Common myeloid progenitor, CD34-positive (primary cell): ENCODE data around the gene ABL2.
"Not testable (repeated sequence)": the region's sequence is repeated elsewhere in the genome, so short reads cannot be mapped to it uniquely, and the experiment has no call there.

ENCODE experiments used
- CTCF ChIA-PET: fragments of 350-600 bp; sonication (Branson Sonifier 250); formaldehyde crosslinking; loops from one replicate; lab custom pipeline; 2021; ENCODE audit warnings: antibody characterized with exemption; lab: Charles Lee
- POLR2A ChIA-PET: fragments of 350-600 bp; sonication (Branson Sonifier 250); formaldehyde crosslinking; loops from one replicate; lab custom pipeline; 2021; ENCODE audit warnings: antibody characterized with exemption; lab: Charles Lee
- DNase-seq, 3 donors: peaks; one replicate each; pipeline versions ENCODE4 v3.0.0 to v3.0.0-alpha.2; 2013
- H3K27ac ChIP-seq, 2 experiments: 1 replicate in 1 of 2; 2 replicates in 1 of 2; pipeline ENCODE4 v1.7.0; 2013; ENCODE audit warnings: inconsistent platforms in 2 of 2, low read length in 2 of 2, mild to moderate bottlenecking in 2 of 2, low read depth in 1 of 2, moderate library complexity in 1 of 2; ENCODE audit not compliant: severe bottlenecking in 2 of 2, insufficient read depth in 1 of 2, poor library complexity in 1 of 2
- H3K27me3 ChIP-seq, 5 experiments: replicated peaks in 2 of 5; 1 replicate in 3 of 5; 2 replicates in 2 of 5; pipeline versions ENCODE4 v1.6.1 to v1.7.0; 2013; ENCODE audit warnings: low read length in 4 of 5, mild to moderate bottlenecking in 2 of 5, moderate library complexity in 2 of 5, inconsistent platforms in 1 of 5; ENCODE audit not compliant: insufficient read depth in 5 of 5, control insufficient read depth in 4 of 5
- H3K36me3 ChIP-seq, 4 experiments: 1 replicate in 2 of 4; 2 replicates in 2 of 4; pipeline versions ENCODE4 v1.6.1 to v1.7.0; 2013; ENCODE audit warnings: low read length in 3 of 4, control low read depth in 1 of 4, mild to moderate bottlenecking in 1 of 4; ENCODE audit not compliant: control insufficient read depth in 4 of 4, insufficient read depth in 4 of 4
- H3K4me1 ChIP-seq, 4 experiments: 1 replicate in 3 of 4; 2 replicates in 1 of 4; pipeline versions ENCODE4 v1.6.1 to v1.7.1; 2013; ENCODE audit warnings: low read length in 3 of 4, mild to moderate bottlenecking in 3 of 4, control low read depth in 1 of 4, inconsistent platforms in 1 of 4, moderate library complexity in 1 of 4; ENCODE audit not compliant: control insufficient read depth in 4 of 4, insufficient read depth in 4 of 4; ENCODE audit errors: control extremely low read depth in 1 of 4
- H3K4me3 ChIP-seq, 7 experiments: 1 replicate in 4 of 7; 2 replicates in 3 of 7; pipeline versions ENCODE4 v1.5.1 to v1.7.0; 2013; ENCODE audit warnings: mild to moderate bottlenecking in 7 of 7, low read length in 6 of 7, moderate library complexity in 6 of 7, inconsistent platforms in 2 of 7, low read depth in 2 of 7, control low read depth in 1 of 7; ENCODE audit not compliant: insufficient read depth in 4 of 7, control insufficient read depth in 1 of 7; ENCODE audit errors: extremely low read depth in 1 of 7
- H3K9me3 ChIP-seq, 5 experiments: 1 replicate in 4 of 5; 2 replicates in 1 of 5; pipeline versions ENCODE4 v1.6.1 to v1.7.1; 2013; ENCODE audit warnings: low read length in 4 of 5, mild to moderate bottlenecking in 2 of 5, inconsistent platforms in 1 of 5, low read depth in 1 of 5, moderate library complexity in 1 of 5; ENCODE audit not compliant: control insufficient read depth in 4 of 5, insufficient read depth in 2 of 5; ENCODE audit errors: control extremely low read depth in 1 of 5
- WGBS: methylation state at CpG from one replicate; pipeline ENCODE4 v1.1.5; 2013; ENCODE audit not compliant: insufficient coverage; 5-methylcytosine and 5-hydroxymethylcytosine counted together

Gene ABL2

DNA sequence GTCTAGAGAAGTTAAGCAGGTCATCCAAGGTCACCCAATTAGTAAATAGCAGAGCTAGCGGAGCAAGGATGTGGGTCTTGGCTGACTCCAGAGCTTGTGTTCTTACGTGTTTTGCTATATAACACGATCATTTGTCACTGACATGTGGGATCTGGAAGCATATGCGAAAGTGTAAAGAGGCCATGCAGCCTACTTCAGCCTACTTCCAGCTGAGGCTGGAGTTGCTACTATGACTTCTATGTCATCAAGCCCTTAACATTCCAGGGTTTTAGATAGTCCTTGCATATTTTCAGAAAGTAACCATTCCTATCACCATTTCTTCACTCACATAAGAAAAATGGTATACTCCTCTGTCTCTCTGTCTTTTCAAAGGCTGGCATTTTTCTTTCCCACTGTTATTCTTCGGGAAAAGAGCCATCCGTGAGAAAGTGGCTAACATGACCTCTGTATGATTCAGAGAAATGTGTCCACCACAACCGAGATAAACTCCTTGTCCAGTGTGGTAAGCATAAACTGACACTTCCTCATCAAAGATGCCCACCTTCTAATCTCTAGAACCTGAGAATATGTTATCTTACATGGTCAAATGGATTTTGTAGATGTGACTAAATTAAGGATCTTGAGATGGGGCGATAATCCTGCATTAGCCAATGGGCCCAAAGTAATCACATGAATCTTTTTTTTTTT is 24.0 kb upstream of the ABL2 start:
- Histone ChIP-seq H3K27me3 (no peaks in the 10 kb centered on the region), H3K9me3 (no peaks in the 10 kb centered on the region), H3K4me1 (no peaks in the 10 kb centered on the region), H3K4me3 (no peak overlapping the region), H3K36me3 (no peaks in the 10 kb centered on the region), H3K27ac (no peak overlapping the region)
- ChIA-PET POLR2A (no interaction called here), CTCF (no interaction called here)
- 100% methylated on average over 6 of the region's 8 CpGs for WGBS
- peak in 1 of 3 donors; percentile 10 for DNase-seq

GRCh38 chr1:179252606-179253005 is 23.1 kb upstream of the ABL2 start:
- no peak overlapping the region for H3K27ac ChIP-seq
- H3K36me3 ChIP-seq = no peaks in the 10 kb centered on the region
- no peaks in the 10 kb centered on the region for H3K4me1 ChIP-seq
- CTCF ChIA-PET = no interaction called here
- WGBS = 98% methylated on average over 4 of the region's 4 CpGs
- no peaks in the 10 kb centered on the region for H3K27me3 ChIP-seq
- no peaks in the 10 kb centered on the region for H3K9me3 ChIP-seq
- DNase-seq = no peak
- no peak overlapping the region for H3K4me3 ChIP-seq
- POLR2A ChIA-PET = no interaction called here

DNA sequence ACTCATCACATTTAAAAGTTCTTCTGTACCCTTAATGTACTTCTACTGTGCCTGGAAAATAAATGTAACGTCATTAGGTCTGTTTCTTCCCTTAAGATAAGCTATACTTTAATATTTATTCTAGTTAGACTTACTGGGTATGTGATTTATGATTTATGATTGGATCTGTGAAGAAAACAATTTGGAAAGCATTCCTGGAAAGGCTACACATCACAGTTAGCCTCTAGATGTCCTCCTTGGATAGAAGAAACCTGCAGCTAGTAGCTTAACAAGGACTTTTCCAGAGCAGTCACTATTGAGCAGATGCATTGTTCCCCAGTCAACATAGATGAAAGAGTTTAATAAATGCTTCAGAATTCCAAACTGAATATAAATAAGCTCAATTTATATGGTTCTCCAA is 22.2 kb upstream of the ABL2 start:
- no peaks in the 10 kb centered on the region for H3K36me3 ChIP-seq
- no CpG with 5 or more reads among the region's 1 CpG for WGBS
- H3K4me3 ChIP-seq = no peak overlapping the region
- H3K9me3 ChIP-seq = no peaks in the 10 kb centered on the region
- H3K27ac ChIP-seq = no peak overlapping the region
- ChIA-PET POLR2A (no interaction called here), CTCF (interaction anchor here (0.6 to 1.2 kb wide), 3 partner anchors 18 to 116 kb away, joined by 3 to 4 read pairs (median 3); no protein-coding TSS in a partner anchor)
- no peaks in the 10 kb centered on the region for H3K27me3 ChIP-seq
- peak in 2 of 3 donors; percentile 14 to 21 for DNase-seq
- H3K4me1 ChIP-seq = no peaks in the 10 kb centered on the region

- no peak for DNase-seq
- H3K36me3 ChIP-seq = no peaks in the 10 kb centered on the region
- no peak overlapping the region for H3K4me3 ChIP-seq
- no peak overlapping the region for H3K27ac ChIP-seq
- no peaks in the 10 kb centered on the region for H3K9me3 ChIP-seq
- no peaks in the 10 kb centered on the region for H3K4me1 ChIP-seq
- POLR2A ChIA-PET = no interaction called here
- CTCF ChIA-PET = interaction anchor here (0.6 kb wide), 1 partner anchor 24 kb away, joined by 3 read pairs; no protein-coding TSS in a partner anchor
- no peaks in the 10 kb centered on the region for H3K27me3 ChIP-seq
- WGBS = 95% methylated on average over 4 of the region's 9 CpGs
These were observed 18.4 kb upstream of the ABL2 start for GRCh38 chr1:179247923-179248322.

DNA sequence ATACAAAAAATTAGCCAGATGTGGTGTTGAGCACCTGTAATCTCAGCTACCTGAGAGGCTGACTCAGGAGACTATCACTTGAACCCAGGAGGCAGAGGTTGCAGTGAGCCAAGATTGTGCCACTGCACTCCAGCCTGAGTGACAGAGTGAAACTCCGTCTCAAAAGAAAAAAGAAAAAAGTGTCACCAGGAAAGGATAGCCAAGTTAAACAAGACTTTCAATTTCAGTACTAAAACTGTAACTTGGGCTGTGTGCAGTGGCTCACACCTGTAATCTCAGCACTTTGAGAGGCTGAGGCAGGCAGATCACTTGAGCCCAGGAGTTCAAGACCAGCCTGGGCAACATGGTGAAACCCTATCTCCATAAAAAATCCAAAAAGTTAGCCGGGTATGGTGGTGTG is 15.9 kb upstream of the ABL2 start:
- H3K36me3 ChIP-seq, POLR2A ChIA-PET, CTCF ChIA-PET, H3K4me1 ChIP-seq, DNase-seq, H3K27me3 ChIP-seq, H3K9me3 ChIP-seq, H3K4me3 ChIP-seq, H3K27ac ChIP-seq: not testable (repeated sequence)
- 80% methylated on average over 1 of the region's 2 CpGs for WGBS

DNA sequence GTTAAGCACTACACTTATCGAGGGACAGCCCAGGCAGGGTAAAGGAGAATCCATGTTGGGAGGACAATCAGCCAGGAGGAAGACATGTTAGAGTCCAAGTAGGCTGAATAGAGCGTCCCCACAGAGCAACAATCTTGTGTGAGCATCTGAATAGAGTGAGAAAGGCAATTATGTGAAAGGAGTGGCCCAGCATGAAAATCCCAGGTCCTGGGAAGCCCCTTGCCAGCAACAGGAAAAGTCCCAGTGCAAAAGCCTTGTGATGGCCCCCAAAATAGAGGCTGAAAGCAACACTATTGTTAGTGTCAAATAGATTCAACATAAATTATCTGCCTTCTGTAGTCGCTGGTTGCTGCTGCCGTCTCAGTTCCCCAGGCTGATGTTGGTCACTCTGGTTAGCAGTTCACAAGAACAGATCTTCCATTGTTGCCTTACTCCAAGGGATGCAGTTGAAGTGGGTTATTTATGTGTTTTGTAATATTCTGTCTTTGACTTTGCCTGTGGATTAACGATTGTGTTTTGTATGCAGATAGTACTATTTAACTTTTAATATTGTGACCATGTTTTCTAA is 12.1 kb upstream of the ABL2 start:
- DNase-seq = no peak
- Histone ChIP-seq H3K4me1 (no peaks in the 10 kb centered on the region), H3K36me3 (no peaks in the 10 kb centered on the region), H3K27ac (no peak overlapping the region), H3K9me3 (no peaks in the 10 kb centered on the region), H3K4me3 (no peak overlapping the region), H3K27me3 (no peaks in the 10 kb centered on the region)
- ChIA-PET CTCF (no interaction called here), POLR2A (no interaction called here)
- 100% methylated on average over 2 of the region's 5 CpGs for WGBS

GRCh38 chr1:179237222-179237621 is 7.7 kb upstream of the ABL2 start:
- H3K36me3 ChIP-seq = no peaks in the 10 kb centered on the region
- CTCF ChIA-PET = interaction anchor here (0.6 kb wide), 1 partner anchor 572 kb away, joined by 4 read pairs; no protein-coding TSS in a partner anchor
- no peaks in the 10 kb centered on the region for H3K9me3 ChIP-seq
- DNase-seq = no peak
- H3K4me1 ChIP-seq = no peaks in the 10 kb centered on the region
- POLR2A ChIA-PET = no interaction called here
- WGBS = 75% methylated on average over 1 of the region's 4 CpGs
- H3K4me3 ChIP-seq = no peak overlapping the region
- H3K27me3 ChIP-seq = no peaks in the 10 kb centered on the region
- H3K27ac ChIP-seq = no peak overlapping the region
